Measurements from ENCODE around the gene PTPRA. TPM values are rescaled to one million over a fixed set of nuclear protein-coding genes. Genes with fewer than 3 reads are reported as not detected.

PTPRA gene
- total RNA-seq, 1 experiment from 2014 or later = 47.2 TPM

- TF ChIP-seq HMGXB4 (CRISPR knock-in tag; IDR thresholded peaks at IDR 0.05) = no peak
- no peak for TF ChIP-seq GRHL2 (CRISPR knock-in tag; IDR thresholded peaks at IDR 0.05; ENCODE audit: insufficient replicate concordance, severe bottlenecking)
- TF ChIP-seq USF2 (CRISPR knock-in tag; IDR thresholded peaks at IDR 0.05) = no peak
- TF ChIP-seq E2F4 (CRISPR knock-in tag; IDR thresholded peaks at IDR 0.05; ENCODE audit: borderline replicate concordance, low read depth) = no peak
- no peak for TF ChIP-seq MLX (CRISPR knock-in tag; IDR thresholded peaks at IDR 0.05)
- no peak for TF ChIP-seq ZNF232 (CRISPR knock-in tag; IDR thresholded peaks at IDR 0.05)
- TF ChIP-seq ZNF281 (CRISPR knock-in tag; IDR thresholded peaks at IDR 0.05) = no peak
- TF ChIP-seq NR1H2 (CRISPR knock-in tag; IDR thresholded peaks at IDR 0.05) = no peak
- no peak for TF ChIP-seq ZNF138 (CRISPR knock-in tag; conservative IDR thresholded peaks at IDR 0.05)
- TF ChIP-seq CREB1 (CRISPR knock-in tag; IDR thresholded peaks at IDR 0.05) = no peak
- no peak for TF ChIP-seq SMAD3 (CRISPR knock-in tag; IDR thresholded peaks at IDR 0.05; ENCODE audit: borderline replicate concordance)
- no peak for TF ChIP-seq FOXK1 (CRISPR knock-in tag; IDR thresholded peaks at IDR 0.05)
- TF ChIP-seq ERG (CRISPR knock-in tag; IDR thresholded peaks at IDR 0.05) = no peak
- TF ChIP-seq GABPB1 (CRISPR knock-in tag; IDR thresholded peaks at IDR 0.05) = no peak
- no peak for TF ChIP-seq IRF2 (CRISPR knock-in tag; IDR thresholded peaks at IDR 0.05; ENCODE audit: borderline replicate concordance, low read depth)
- TF ChIP-seq ZNF423 (CRISPR knock-in tag; IDR thresholded peaks at IDR 0.05) = no peak
- no peak for TF ChIP-seq CBFB (CRISPR knock-in tag; IDR thresholded peaks at IDR 0.05; ENCODE audit: low read depth)
- TF ChIP-seq SP1 (CRISPR knock-in tag; conservative IDR thresholded peaks at IDR 0.05) = no peak
- TF ChIP-seq STAT6 (CRISPR knock-in tag; conservative IDR thresholded peaks at IDR 0.05; ENCODE audit: low read depth) = no peak
- TF ChIP-seq ZNF219 (CRISPR knock-in tag; IDR thresholded peaks at IDR 0.05; ENCODE audit: borderline replicate concordance) = no peak
- ChIA-PET CTCF (interaction anchor here (0.5 to 2.2 kb wide), 13 partner anchors 9 to 204 kb away, joined by 3 to 8 read pairs (median 3); partner anchors contain the start of genes CPXM1 and TMEM239), POLR2A (no interaction called here)
- ATAC-seq = no peak
- no peak for DNase-seq (ENCODE audit: low spot score)
- H3K4me1 Mint-ChIP-seq = no peaks in the 10 kb centered on the region
- H3K27ac Mint-ChIP-seq = no peak overlapping the region
- H3K9me3 Mint-ChIP-seq = no peaks in the 10 kb centered on the region
- H3K27me3 Mint-ChIP-seq (ENCODE audit: low read depth) = no peaks in the 10 kb centered on the region
- no peak overlapping the region for H3K4me3 Mint-ChIP-seq
- no peaks in the 10 kb centered on the region for H3K36me3 Mint-ChIP-seq
Observed at GRCh38 chr20:2865101-2865500, 8.2 kb upstream of the PTPRA start.

Data from WTC11 (cell line).